GM18507 (cell line): Measurements from ENCODE around the gene FAM174B.
"Not testable (repeated sequence)": the region's sequence is repeated elsewhere in the genome, so short reads cannot be mapped to it uniquely, and the experiment has no call there.

ENCODE experiments used
- DNase-seq: peaks from one replicate; pipeline ENCODE4 v3.0.0; 2011; ENCODE audit warnings: low read depth; ENCODE audit not compliant: insufficient read length; ENCODE audit errors: extremely low spot score
- FAIRE-seq: peaks from 2 replicates; lab custom pipeline; 2011; peaks lifted over from hg19 to GRCh38; lab: Jason Lieb, UNC

FAM174B gene

DNA sequence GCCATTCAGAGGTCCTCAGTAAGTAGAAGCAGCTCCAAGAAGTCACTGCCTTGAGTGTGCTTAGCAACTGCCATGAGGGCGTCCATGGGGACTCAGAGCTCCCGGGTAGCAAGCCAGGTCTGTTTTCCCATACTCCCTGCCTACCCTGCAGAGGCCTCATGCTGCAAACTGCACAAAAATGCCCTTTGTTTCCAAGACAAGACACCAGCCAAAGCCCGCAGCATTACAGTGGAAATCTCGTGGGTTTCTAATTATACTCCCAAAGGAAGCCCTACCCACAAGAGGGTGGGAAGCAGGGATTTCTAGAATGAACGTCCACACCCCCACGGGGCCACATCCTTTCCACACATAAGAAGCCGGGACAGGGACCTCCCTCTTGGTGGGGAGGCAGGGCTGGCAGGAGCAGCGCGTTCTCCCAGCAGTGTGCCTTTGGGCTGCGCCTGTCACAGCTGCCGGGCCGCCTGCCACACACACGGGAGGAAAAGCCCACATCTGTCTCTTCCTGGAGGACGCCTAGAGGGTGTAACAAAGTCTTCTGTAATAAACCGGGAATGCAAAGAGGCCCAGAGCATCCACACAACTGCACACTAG is 31.1 kb downstream of the FAM174B start:
- no peak for FAIRE-seq
- DNase-seq, result no peak

DNA sequence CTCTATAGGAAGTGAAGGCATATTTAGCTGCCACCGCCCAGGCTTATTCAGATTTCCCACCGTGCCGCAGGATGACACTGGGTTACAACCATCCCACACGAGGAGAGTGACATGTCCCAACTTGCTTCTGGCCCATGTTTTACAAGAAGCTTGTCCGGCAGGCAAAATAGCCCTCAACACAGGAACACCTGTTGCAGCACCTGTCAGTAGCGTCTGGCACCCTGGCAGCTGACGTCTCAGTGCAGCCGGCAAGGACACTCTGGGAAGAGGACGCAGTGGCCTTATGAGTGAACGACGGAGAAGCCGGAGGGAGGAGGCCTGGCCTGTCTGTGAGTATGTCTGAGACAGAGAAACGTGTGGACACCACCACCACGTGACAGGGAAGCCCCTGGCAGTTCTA is 32.1 kb downstream of the FAM174B start:
- DNase-seq, result no peak

DNA sequence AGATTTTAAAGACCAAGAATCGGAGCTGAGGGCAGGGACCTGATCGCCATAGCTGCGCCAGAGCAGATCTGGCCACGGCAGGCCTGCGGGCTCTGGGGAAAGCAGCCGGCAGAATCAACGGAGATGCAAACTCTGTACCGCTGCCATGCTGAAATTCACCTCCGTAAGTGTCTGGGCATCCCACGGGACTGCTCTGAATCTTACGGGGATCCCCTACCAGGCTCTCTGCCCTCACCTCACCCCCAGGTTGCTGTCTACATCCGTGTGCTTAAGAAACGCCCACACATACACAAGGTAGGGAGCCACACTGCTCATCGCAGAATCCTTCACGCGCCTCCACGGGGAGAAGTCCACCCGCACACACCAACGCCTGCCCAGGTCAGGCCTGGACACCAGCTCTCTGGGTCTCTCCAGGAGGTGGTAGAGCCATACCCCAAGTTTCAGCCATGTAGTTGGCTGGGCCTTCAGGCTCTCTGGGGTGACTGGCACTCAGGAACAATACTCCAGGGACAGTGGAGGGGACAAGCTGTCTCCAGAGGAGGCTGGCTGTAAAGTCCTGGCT is 33.5 kb downstream of the FAM174B start:
- FAIRE-seq (no peak), DNase-seq (no peak)

More for the DNA sequence above, 32.1 kb downstream of the FAM174B start:
- FAIRE-seq, result no peak

- FAIRE-seq (no peak), DNase-seq (no peak)
These were observed 34.6 kb downstream of the FAM174B start for GRCh38 chr15:92620991-92621390.

DNA sequence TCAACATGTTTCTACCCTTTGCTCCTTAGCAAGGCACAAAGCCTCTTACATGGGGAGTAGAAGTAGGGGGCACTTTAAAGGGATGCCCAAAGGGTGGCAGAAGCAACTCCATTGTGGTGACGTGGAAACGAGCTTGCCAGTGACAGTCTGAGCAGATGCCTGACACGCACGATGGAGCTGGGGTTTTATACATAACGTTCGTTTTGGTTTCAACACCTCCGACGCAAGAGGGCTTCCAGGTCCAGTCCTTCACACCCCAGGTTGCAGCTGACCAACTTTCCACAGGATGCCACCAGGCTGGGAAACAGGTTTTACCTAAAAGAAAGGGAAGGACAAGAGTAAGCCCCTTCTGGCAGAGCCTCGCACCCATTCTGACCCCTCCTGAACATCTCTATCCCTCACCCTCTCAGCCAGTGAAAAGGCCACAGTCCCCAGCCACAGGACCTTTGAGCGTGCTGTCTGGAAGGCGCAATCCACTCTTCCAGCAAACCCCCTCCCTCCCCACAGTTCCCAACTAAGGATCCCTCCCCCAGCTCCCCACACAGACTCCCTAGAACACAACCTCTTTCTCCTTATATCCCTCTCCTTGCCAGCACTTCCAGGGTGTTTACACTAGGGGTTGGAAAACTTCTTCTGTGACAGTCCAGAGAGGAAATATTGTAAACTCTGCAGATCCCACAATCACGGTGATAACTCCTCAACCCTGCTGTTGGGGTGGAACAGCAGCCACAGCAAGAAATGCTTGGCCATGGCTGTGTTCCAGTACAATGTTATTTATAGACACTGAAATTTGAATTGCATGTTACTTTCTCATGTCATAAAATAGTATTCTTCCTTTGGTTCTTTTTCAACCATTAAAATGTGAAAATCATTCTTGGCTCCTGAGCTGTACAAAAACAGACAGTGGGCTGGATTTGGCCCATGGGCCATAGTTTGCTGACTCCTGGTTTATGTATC is 36.2 kb downstream of the FAM174B start:
- FAIRE-seq, result no peak
- no peak for DNase-seq

DNA sequence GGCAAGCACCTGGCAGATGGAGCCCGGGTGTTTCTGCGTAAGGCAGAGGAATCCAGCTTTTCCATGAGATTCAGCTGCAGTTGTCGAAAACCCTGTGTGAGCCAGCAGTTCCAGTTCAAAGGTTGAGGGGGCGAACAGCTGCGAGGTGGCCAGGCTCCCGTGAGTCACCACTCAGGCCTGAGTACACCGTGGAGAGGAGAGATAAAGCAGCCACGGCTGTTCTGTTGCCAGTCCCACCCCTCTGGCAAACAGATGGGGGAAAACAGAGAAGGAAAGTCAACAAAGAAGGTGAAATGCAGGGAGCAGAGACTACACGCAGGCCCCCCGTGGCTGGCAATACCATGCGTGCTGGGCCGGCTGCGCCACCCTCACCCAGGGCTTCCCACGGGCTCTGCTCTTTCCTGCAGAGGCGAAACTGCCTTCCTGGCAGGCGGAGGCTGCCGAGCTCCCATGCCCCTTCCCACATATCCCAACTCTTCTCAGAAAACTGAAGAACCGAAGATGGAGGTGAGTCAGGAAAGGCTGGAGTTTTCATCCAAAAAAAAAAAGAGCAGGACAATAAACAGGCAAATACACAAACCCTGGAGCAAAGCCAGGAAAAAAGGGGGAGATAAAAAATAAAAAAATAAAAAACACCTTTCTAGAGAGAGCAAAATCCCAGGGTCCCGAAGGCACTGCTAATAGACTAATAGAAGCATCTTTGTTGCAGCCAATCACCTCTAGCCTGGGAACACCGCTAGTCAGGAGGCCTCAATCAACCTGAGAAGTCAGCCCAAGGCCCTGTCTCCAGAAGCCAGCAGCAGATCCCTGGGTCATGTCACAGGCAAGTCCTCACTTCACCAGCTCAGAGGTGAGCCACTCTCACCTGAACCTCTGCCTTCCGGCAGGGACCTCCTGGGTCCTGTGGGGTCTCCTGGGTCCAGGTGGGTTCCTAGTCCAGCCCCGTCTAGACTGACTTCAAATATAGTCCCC is 37.7 kb downstream of the FAM174B start:
- DNase-seq (no peak), FAIRE-seq (no peak)

- no peak for FAIRE-seq
- no peak for DNase-seq
These were observed 38.7 kb downstream of the FAM174B start for GRCh38 chr15:92616621-92617548.

DNA sequence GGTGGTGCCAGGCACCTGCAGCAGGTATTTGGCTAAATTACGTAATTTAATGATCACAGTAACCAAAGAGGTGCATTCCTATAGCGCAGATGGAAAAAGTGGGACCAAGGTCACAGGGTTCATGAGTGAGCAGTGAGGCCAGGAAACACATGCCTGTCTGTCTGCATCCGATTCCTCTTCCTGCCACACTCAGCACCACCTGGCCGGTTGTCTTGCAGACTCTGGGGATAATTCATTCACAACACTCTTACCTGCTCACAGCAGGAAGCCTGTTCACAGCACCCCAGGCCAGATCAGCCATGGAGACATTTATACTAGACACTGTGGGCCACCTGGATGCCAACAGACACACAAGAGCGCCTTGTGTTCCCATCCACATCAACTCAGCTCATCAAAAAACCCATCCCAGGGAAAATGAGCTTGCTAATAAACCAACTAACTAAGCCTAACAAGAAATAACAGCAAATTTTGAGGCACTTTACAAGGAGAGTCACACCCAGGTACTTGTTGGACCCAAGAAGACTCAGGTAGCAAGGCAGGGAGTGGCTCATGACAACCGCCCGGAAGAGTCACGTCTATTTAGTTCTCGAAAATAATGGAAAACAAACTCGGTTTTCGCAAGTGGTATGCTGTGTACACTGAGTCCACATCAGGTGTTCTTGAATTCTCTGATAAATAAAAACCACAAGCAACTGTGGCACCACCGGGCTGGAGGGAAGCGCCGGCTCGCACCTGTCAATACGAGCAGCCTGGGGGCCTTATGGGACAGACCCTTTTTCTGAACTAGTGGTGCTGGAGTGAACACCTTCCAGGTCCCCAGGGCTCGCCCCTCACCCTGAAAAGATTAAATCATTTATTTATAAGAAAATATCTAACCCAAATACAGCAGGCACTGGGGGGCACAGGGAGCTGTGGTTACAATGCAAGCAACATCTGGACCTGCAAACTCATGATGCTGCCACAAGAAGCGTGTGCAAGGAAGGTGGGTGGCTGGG is 40.5 kb downstream of the FAM174B start:
- no peak for FAIRE-seq
- DNase-seq, result no peak

DNA sequence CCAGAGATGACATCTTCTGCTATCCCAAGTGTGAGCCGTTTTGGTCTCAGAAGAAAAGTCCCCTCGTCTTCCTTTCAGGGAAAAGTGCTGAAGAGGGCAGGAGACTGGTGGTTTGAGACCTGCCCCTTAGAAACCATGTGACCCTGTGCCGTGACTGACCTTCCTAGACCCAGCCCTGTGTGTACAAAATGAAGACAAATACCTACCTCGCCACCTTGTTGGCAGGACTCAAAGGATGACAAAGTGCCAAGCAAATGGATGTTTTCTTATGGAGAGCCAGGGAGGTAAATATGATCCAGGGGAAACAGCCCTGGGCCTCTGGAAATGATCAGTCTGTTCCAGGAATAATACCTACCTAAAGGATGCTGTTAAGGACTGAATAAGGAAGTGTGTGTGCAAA is 41.3 kb downstream of the FAM174B start:
- no peak for FAIRE-seq

GRCh38 chr15:92613841-92614240 is 41.7 kb downstream of the FAM174B start:
- no peak for FAIRE-seq

More for the DNA sequence above, 41.3 kb downstream of the FAM174B start:
- no peak for DNase-seq

DNA sequence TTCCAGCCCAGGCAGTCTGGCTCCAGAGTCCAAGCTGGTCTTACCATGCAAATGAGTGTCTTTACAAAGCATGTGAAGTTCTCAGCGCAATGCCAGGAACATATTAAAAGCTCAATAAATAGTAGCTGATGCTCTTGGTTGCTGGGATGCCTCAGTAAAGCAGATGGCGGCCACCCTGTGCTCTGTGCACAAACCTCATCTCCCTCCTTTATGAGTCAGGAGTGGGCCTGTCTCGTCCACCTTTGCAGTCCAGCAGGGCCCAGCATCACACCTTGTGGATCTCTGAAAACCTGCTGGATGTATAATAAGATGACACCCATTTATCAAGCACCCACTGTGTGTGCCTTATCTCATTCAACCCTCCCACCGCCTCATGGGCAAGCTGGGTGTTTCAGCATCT is 42.7 kb downstream of the FAM174B start:
- DNase-seq (no peak), FAIRE-seq (no peak)

More at GRCh38 chr15:92613841-92614240, 41.7 kb downstream of the FAM174B start:
- no peak for DNase-seq

GRCh38 chr15:92611995-92612745 is 43.4 kb downstream of the FAM174B start:
- DNase-seq, result no peak
- no peak for FAIRE-seq

DNA sequence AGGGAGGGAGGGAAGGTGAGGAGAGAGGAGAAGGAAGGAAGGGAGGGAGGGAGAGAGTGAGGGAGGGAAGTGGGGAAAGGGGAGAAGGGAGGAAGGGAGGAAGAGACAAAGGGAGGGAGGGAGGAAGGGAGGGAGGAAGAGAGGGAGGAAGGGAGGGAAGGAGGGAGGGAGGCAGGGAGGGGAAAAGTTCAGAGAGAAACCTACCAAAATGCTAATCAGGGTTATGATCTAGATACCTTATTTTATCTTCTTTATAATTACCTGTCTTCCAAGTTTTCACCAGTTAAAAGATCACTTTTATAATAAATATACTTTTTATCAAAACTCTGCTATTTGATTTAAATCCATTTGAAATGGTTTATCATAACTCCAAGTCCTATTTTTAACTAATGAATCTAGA is 44.4 kb downstream of the FAM174B start:
- FAIRE-seq (no peak), DNase-seq (no peak)

GRCh38 chr15:92610101-92610520 is 45.5 kb downstream of the FAM174B start:
- no peak for DNase-seq

DNA sequence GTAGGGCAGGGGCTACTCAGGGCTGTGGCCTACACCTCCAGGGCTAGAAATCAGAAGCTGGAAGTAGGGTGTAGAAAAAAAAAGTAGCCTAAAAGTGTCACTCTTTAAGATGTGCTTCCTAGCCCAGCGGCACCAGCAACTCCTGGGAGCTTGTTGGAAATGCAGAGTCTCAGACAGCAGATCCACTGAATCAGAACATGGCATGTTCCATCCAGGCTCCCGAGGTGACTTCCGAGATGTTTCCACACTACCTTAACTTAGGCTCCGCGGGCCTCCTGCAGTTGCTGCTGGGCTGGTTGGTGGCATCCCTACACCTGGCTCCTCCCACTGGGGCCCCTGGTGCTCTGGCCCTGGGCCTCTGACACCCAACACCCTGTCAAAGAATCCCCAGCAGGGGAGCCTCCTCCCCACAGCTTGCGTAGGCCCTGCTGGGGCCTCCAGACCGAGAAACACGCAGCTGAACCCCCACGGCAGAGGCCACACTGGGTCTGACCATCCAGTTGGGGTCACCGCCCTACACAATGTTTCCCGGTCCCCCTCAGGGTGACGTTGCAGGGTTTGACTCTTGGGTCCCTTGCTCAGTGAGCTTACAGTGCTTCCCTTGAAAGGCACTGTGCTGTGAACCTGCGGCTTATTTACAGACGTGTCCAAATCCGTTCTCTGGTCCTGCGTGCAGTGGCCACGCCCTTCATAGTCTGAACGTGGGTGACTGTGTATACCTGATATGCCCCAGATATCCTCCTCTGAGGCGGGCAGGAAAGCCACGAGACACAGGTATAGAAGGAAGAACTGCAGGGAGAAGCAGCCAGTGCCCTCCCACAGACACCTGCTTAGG is 46.5 kb downstream of the FAM174B start:
- FAIRE-seq, result no peak
- DNase-seq, result no peak

More at GRCh38 chr15:92610101-92610520, 45.5 kb downstream of the FAM174B start:
- no peak for FAIRE-seq

GRCh38 chr15:92606836-92607150 is 48.8 kb downstream of the FAM174B start:
- FAIRE-seq, DNase-seq: not testable (repeated sequence)
